K562 (cell line): ENCODE data around the gene BCAR3. TPM values are rescaled to one million over a fixed set of nuclear protein-coding genes. Genes with fewer than 3 reads are reported as not detected.

Source experiments
- ATAC-seq: fragments of 200-7000 bp; cut with Tn5 transposase; 3 replicates; pipeline ENCODE4 v1.9.1; 2020; ENCODE audit warnings: moderate library complexity
- BruUV-seq: library from RNA; stranded (reverse); fragments of 400-500 nt; replicated peaks from 2 replicates; lab custom pipeline; 2021; lab: Mats Ljungman, UMichigan
- CTCF ChIA-PET: fragments of 300-600 bp; formaldehyde crosslinking; extraction: SDS; loops from one replicate; lab custom pipeline; 2021; ENCODE audit warnings: low intra/inter-chr PET ratio; lab: Yijun Ruan, JAX
- POLR2A ChIA-PET: fragments of 300-600, 350-650 bp; sonication (Branson Sonifier 250); formaldehyde crosslinking; extraction: SDS; loops from one replicate; lab custom pipeline; 2021; ENCODE audit warnings: antibody characterized with exemption, inconsistent platforms; lab: Yijun Ruan, JAX
- DNase-seq, 4 experiments: peaks; one replicate each; pipeline versions ENCODE4 v3.0.0 to v3.0.0-alpha.2; 2011 to 2018; ENCODE audit warnings: low spot score in 3 of 4, mixed read lengths in 3 of 4; ENCODE audit errors: extremely low read depth in 1 of 4
- FAIRE-seq: peaks from 2 replicates; lab custom pipeline; 2011; peaks lifted over from hg19 to GRCh38; lab: Jason Lieb, UNC
- H2AFZ ChIP-seq: 2 replicates; pipeline ENCODE4 v1.6.0; 2011; ENCODE audit warnings: low read depth, low read length, control low read depth, inconsistent platforms
- H3K27ac ChIP-seq: fragments of 200-600 bp; 3 replicates; pipeline ENCODE4 v1.8.0; 2011; ENCODE audit warnings: low read depth, mild to moderate bottlenecking, control low read depth, inconsistent platforms, low read length, moderate library complexity, mixed read lengths; ENCODE audit errors: extremely low read depth
- H3K27me3 ChIP-seq, 2 experiments: fragments of 300-600 bp in 1 of 2; 2 replicates in 1 of 2; 3 replicates in 1 of 2; pipeline versions ENCODE4 v1.6.0 to v1.8.0; 2011; ENCODE audit warnings: inconsistent platforms in 2 of 2, low read length in 2 of 2, mild to moderate bottlenecking in 1 of 2, mixed read lengths in 1 of 2, moderate library complexity in 1 of 2; ENCODE audit not compliant: control insufficient read depth in 2 of 2, insufficient read depth in 2 of 2
- H3K36me3 ChIP-seq: fragments of 300-600 bp; 3 replicates; pipeline ENCODE4 v1.8.0; 2011; ENCODE audit warnings: mild to moderate bottlenecking, low read length, inconsistent platforms; ENCODE audit not compliant: control insufficient read depth, insufficient read depth
- H3K4me1 ChIP-seq, 2 experiments: fragments of 200-600 bp in 1 of 2; replicated peaks in 1 of 2; 2 replicates in 1 of 2; 3 replicates in 1 of 2; pipeline versions ENCODE4 v1.5.1 to v1.8.0; 2011; ENCODE audit warnings: inconsistent platforms in 2 of 2, low read length in 2 of 2, mild to moderate bottlenecking in 1 of 2, mixed read lengths in 1 of 2, moderate library complexity in 1 of 2; ENCODE audit not compliant: control insufficient read depth in 2 of 2, insufficient read depth in 2 of 2
- H3K4me2 ChIP-seq: 2 replicates; pipeline ENCODE4 v1.6.1; 2011; ENCODE audit warnings: low read length, control low read depth, inconsistent platforms, mixed read lengths; ENCODE audit not compliant: insufficient read depth
- H3K4me3 ChIP-seq: fragments of 200-600 bp; sonication (generic), shearing (Covaris generic); 2 replicates; pipeline ENCODE4 v1.5.1; 2016; ENCODE audit warnings: control low read depth, inconsistent platforms
- H3K79me2 ChIP-seq: fragments of 200-600 bp; 3 replicates; pipeline ENCODE4 v1.8.0; 2011; ENCODE audit warnings: low read length, inconsistent platforms; ENCODE audit not compliant: control insufficient read depth, insufficient read depth
- H3K9ac ChIP-seq, 2 experiments: 2 replicates each; pipeline versions ENCODE4 v1.6.0 to v1.6.1; 2011; ENCODE audit warnings: low read depth in 2 of 2, low read length in 2 of 2, control low read depth in 1 of 2, inconsistent platforms in 1 of 2, mild to moderate bottlenecking in 1 of 2, mixed read lengths in 1 of 2; ENCODE audit not compliant: insufficient read depth in 1 of 2
- H3K9me1 ChIP-seq: one replicate; pipeline ENCODE4 v1.6.0; 2011; ENCODE audit warnings: inconsistent platforms, mild to moderate bottlenecking, low read length, moderate library complexity; ENCODE audit not compliant: control insufficient read depth, insufficient read depth
- H3K9me3 ChIP-seq: replicated peaks from 2 replicates; pipeline ENCODE4 v1.5.1; 2011; ENCODE audit warnings: low read depth, low read length, inconsistent platforms; ENCODE audit not compliant: control insufficient read depth, insufficient read depth
- H4K20me1 ChIP-seq: replicated peaks from 2 replicates; pipeline ENCODE4 v1.6.1; 2011; ENCODE audit warnings: low read length, inconsistent platforms, mixed read lengths; ENCODE audit not compliant: control insufficient read depth, insufficient read depth
- CHD4 ChIP-seq: fragments of 200-600 bp; sonication (generic); IDR thresholded peaks from 3 replicates; pipeline ENCODE4 v1.6.1; 2012; ENCODE audit warnings: low read depth, mild to moderate bottlenecking, mixed read lengths, low read length, inconsistent platforms; ENCODE audit not compliant: insufficient read depth, insufficient replicate concordance, poor library complexity, severe bottlenecking
- FOSL1 ChIP-seq: fragments of 200-800 bp; sonication (Bioruptor generic); conservative IDR thresholded peaks from 2 replicates; pipeline ENCODE4 v1.6.1; 2016; ENCODE audit warnings: missing genetic modification characterization, missing compliant biosample characterization
- HCFC1 ChIP-seq: IDR thresholded peaks from 2 replicates; pipeline ENCODE4 v1.6.1; 2012; ENCODE audit warnings: low read depth, low read length, improper control_type of control experiment
- HNRNPH1 ChIP-seq: fragments of 200-400 bp; formaldehyde crosslinking; optimal IDR thresholded peaks from 2 replicates; pipeline ENCODE3; 2017; ENCODE audit warnings: low read depth, mild to moderate bottlenecking, low read length, moderate library complexity
- NFE2L1 ChIP-seq: fragments of 450-650 bp; IDR thresholded peaks from 2 replicates; pipeline ENCODE4 v1.6.1; 2016; ENCODE audit warnings: missing genetic modification characterization, low read depth, mild to moderate bottlenecking, missing compliant biosample characterization, moderate library complexity, borderline replicate concordance
- POLR2G ChIP-seq: fragments of 200-400 bp; formaldehyde crosslinking; IDR thresholded peaks from 2 replicates; pipeline ENCODE4 v1.6.1; 2017; ENCODE audit warnings: low read depth, mild to moderate bottlenecking, antibody characterized with exemption, low read length, moderate library complexity
- PRPF4 ChIP-seq: fragments of 200-400 bp; formaldehyde crosslinking; IDR thresholded peaks from one replicate; pipeline ENCODE4 v1.6.1; 2017; ENCODE audit warnings: low read length, low read depth, mild to moderate bottlenecking; ENCODE audit not compliant: insufficient read depth, poor library complexity, severe bottlenecking
- YBX1 ChIP-seq: fragments of 450-650 bp; IDR thresholded peaks from 2 replicates; pipeline ENCODE4 v1.7.1; 2016; ENCODE audit warnings: mild to moderate bottlenecking
- ZNF589 ChIP-seq: fragments of 200-800 bp; sonication (Bioruptor generic); IDR thresholded peaks from 2 replicates; pipeline ENCODE4 v1.6.1; 2016; ENCODE audit warnings: low read depth, missing genetic modification characterization, missing compliant biosample characterization
- WGBS: fragments of 100-300 bp; shearing (Covaris generic); methylation state at CpG from one replicate; pipeline ENCODE4 v1.1.6; 2016; ENCODE audit warnings: low coverage, mixed read lengths; ENCODE audit not compliant: insufficient coverage; ENCODE audit errors: missing lambda C conversion rate; 5-methylcytosine and 5-hydroxymethylcytosine counted together
- in situ Hi-C: fragments of 300-500 bp; cut with MboI; formaldehyde crosslinking; loops from 4 replicates; pipeline ENCODE4 v1.15.0; 2018; ENCODE audit warnings: inconsistent platforms, mixed read lengths
- intact Hi-C: fragments of 100-400 bp; cut with micrococcal nuclease; formaldehyde crosslinking; loops from 2 replicates; pipeline ENCODE4 v1.14.2; 2022
- polyA plus RNA-seq, 8 experiments: library from polyadenylated mRNA; depleted of rRNA in 4 of 8; stranded (reverse) in 5 of 8; unstranded in 3 of 8; fragments of >200 nt; fragmentation: Nextera tagmentation in 2 of 8; fragmentation: Illumina TruSeq in 1 of 8; extraction: Ambion mirVana in 2 of 8; extraction: Trizol in 1 of 8; gene quantifications; 2 replicates each; pipeline versions ENCODE4 v1.2.1 to v1.2.3, GENCODE V29; 2011 to 2014; ENCODE audit warnings: inconsistent platforms in 1 of 8, missing spikeins in 1 of 8
- total RNA-seq, 7 experiments: library from RNA; depleted of rRNA in 6 of 7; stranded (reverse); fragments of >200 nt in 6 of 7; fragmentation: Illumina TruSeq in 2 of 7; extraction: Trizol in 2 of 7; gene quantifications; 2 replicates each; pipeline versions ENCODE4 v1.2.1 to v1.2.3, GENCODE V29; 2011 to 2021; ENCODE audit warnings: low replicate concordance in 1 of 7
- TF ChIP-seq, protein P1 (sequence below): sonication (generic); formaldehyde crosslinking; IDR thresholded peaks from 2 replicates; pipeline ENCODE4 v1.8.0; 2022; ENCODE audit warnings: mild to moderate bottlenecking, missing genetic modification reagents

The BCAR3 gene
- total and polyA plus RNA-seq, 9 of the 15 experiments (the other 6 are each of a cell fraction or from before 2014, with no cell fraction given) = 1.8 to 6.3 (median 3.8) TPM

DNA sequence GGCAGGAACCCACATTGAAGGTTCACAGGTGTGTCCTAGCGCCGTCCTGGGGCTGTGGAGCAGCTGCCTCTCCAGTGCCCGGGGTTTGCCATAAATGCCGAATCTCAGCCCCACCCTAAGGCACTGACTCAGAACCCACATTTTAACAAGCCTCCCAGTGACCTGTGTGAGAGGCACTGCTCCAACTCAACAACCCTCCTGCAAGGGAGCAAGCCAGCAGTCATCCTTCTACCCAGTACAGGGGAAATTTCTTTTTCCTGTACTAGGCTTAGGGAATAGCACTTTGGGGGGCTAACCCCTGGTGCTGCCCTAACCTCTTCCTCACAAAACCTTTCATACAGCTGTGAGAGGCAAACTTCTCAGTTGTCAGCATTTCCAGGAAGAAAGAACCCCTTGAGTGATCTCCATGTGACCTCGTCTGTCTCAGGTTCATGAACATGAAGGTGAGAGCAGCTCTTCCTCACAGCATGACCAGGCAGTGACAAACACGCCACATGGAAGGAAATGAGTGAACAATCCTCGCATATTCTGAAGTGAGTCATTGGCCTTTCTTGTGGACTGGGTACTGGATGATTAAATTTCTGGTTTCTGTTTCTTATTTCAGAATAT, 11.4 kb upstream of the BCAR3 start:
- FAIRE-seq (no peak), DNase-seq (no peak), ATAC-seq (no peak)
- Histone ChIP-seq H4K20me1 (no peaks in the 10 kb centered on the region), H3K4me1 (no peaks in the 10 kb centered on the region), H3K4me2 (no peak overlapping the region), H3K9ac (no peak overlapping the region), H3K79me2 (no peaks in the 10 kb centered on the region), H2AFZ (no peak overlapping the region), H3K36me3 (no peaks in the 10 kb centered on the region), H3K27ac (no peak overlapping the region), H3K9me1 (no peaks in the 10 kb centered on the region), H3K27me3 (peaks cover 5 to 48% of the 10 kb centered on the region in 2 experiments), H3K4me3 (no peak overlapping the region), H3K9me3 (no peaks in the 10 kb centered on the region)
- POLR2A ChIA-PET = interaction anchor here (1.0 kb wide), 1 partner anchor 120 kb away, joined by 5 read pairs; no protein-coding TSS in a partner anchor
- BruUV-seq = no TSS peak
- intact Hi-C loops (no loop called here), in situ Hi-C loops (no loop called here)
- CTCF ChIA-PET = no interaction called here
- WGBS = 1% methylated on average over 6 of the region's 7 CpGs
- TF ChIP-seq PRPF4 = no peak
- TF ChIP-seq NFE2L1 = no peak
- TF ChIP-seq POLR2G = no peak
- TF ChIP-seq YBX1 = no peak
- no peak for TF ChIP-seq ZNF589 (CRISPR knock-in tag)
- TF ChIP-seq CHD4 = no peak
- no peak for TF ChIP-seq HNRNPH1
- TF ChIP-seq, protein P1, sequence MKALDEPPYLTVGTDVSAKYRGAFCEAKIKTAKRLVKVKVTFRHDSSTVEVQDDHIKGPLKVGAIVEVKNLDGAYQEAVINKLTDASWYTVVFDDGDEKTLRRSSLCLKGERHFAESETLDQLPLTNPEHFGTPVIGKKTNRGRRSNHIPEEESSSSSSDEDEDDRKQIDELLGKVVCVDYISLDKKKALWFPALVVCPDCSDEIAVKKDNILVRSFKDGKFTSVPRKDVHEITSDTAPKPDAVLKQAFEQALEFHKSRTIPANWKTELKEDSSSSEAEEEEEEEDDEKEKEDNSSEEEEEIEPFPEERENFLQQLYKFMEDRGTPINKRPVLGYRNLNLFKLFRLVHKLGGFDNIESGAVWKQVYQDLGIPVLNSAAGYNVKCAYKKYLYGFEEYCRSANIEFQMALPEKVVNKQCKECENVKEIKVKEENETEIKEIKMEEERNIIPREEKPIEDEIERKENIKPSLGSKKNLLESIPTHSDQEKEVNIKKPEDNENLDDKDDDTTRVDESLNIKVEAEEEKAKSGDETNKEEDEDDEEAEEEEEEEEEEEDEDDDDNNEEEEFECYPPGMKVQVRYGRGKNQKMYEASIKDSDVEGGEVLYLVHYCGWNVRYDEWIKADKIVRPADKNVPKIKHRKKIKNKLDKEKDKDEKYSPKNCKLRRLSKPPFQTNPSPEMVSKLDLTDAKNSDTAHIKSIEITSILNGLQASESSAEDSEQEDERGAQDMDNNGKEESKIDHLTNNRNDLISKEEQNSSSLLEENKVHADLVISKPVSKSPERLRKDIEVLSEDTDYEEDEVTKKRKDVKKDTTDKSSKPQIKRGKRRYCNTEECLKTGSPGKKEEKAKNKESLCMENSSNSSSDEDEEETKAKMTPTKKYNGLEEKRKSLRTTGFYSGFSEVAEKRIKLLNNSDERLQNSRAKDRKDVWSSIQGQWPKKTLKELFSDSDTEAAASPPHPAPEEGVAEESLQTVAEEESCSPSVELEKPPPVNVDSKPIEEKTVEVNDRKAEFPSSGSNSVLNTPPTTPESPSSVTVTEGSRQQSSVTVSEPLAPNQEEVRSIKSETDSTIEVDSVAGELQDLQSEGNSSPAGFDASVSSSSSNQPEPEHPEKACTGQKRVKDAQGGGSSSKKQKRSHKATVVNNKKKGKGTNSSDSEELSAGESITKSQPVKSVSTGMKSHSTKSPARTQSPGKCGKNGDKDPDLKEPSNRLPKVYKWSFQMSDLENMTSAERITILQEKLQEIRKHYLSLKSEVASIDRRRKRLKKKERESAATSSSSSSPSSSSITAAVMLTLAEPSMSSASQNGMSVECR (CRISPR knock-in tag) = no peak
- no peak for TF ChIP-seq HCFC1
- TF ChIP-seq FOSL1 (tag) = peak; percentile 55
